Measurements from ENCODE around the gene RPAIN.

RPAIN gene

GRCh38 chr17:5419356-5419958, 525 bp upstream of the RPAIN start, which contains the start of gene NUP88:
Gene NUP88, minus strand, starts transcription at chr17:5419662. Its CDS starts 12 bp downstream, at chr17:5419650.
- Histone ChIP-seq H3K27me3 (replicated peaks; ENCODE audit: control insufficient read depth, insufficient read depth, low read length) (no peaks in the 10 kb centered on the region), H3K4me3 (replicated peaks; ENCODE audit: low read depth, low read length) (peak within 1 kb of the TSS; percentile 83), H3K36me3 (ENCODE audit: control insufficient read depth, insufficient read depth, low read length) (peaks cover 10% of the 10 kb centered on the region)
- TF ChIP-seq CTCF (IDR thresholded peaks at IDR 0.05; ENCODE audit: insufficient read depth, low read length, poor library complexity, severe bottlenecking), result no peak
- peak; percentile 97 for DNase-seq (ENCODE audit: extremely low read depth, insufficient read length)

- Histone ChIP-seq H3K36me3 (ENCODE audit: control insufficient read depth, insufficient read depth, low read length) (peaks cover 18% of the 10 kb centered on the region), H3K4me3 (replicated peaks; ENCODE audit: low read depth, low read length) (no peak overlapping the region), H3K27me3 (replicated peaks; ENCODE audit: control insufficient read depth, insufficient read depth, low read length) (no peaks in the 10 kb centered on the region)
- no peak for DNase-seq (ENCODE audit: extremely low read depth, insufficient read length)
- TF ChIP-seq CTCF (IDR thresholded peaks at IDR 0.05; ENCODE audit: insufficient read depth, low read length, poor library complexity, severe bottlenecking), result no peak
Observed at GRCh38 chr17:5422505-5422904, 2.5 kb downstream of the RPAIN start.

- no peak for TF ChIP-seq CTCF (IDR thresholded peaks at IDR 0.05; ENCODE audit: insufficient read depth, low read length, poor library complexity, severe bottlenecking)
- no peak for DNase-seq (ENCODE audit: extremely low read depth, insufficient read length)
- Histone ChIP-seq H3K36me3 (ENCODE audit: control insufficient read depth, insufficient read depth, low read length) (peaks cover 26% of the 10 kb centered on the region), H3K4me3 (replicated peaks; ENCODE audit: low read depth, low read length) (no peak overlapping the region), H3K27me3 (replicated peaks; ENCODE audit: control insufficient read depth, insufficient read depth, low read length) (no peaks in the 10 kb centered on the region)
Observed at GRCh38 chr17:5424909-5425308, 4.9 kb downstream of the RPAIN start.

GRCh38 chr17:5425826-5426225, 5.8 kb downstream of the RPAIN start:
- Histone ChIP-seq H3K27me3 (replicated peaks; ENCODE audit: control insufficient read depth, insufficient read depth, low read length) (no peaks in the 10 kb centered on the region), H3K4me3 (replicated peaks; ENCODE audit: low read depth, low read length) (no peak overlapping the region), H3K36me3 (ENCODE audit: control insufficient read depth, insufficient read depth, low read length) (peaks cover 31% of the 10 kb centered on the region)
- TF ChIP-seq CTCF (IDR thresholded peaks at IDR 0.05; ENCODE audit: insufficient read depth, low read length, poor library complexity, severe bottlenecking), result no peak
- DNase-seq (ENCODE audit: extremely low read depth, insufficient read length), result no peak

GRCh38 chr17:5429191-5429887, 9.4 kb downstream of the RPAIN start:
- no peak for DNase-seq (ENCODE audit: extremely low read depth, insufficient read length)
- peaks cover 45% of the 10 kb centered on the region for H3K36me3 ChIP-seq (ENCODE audit: control insufficient read depth, insufficient read depth, low read length)
- TF ChIP-seq CTCF (IDR thresholded peaks at IDR 0.05; ENCODE audit: insufficient read depth, low read length, poor library complexity, severe bottlenecking), result no peak

More at GRCh38 chr17:5429191-5429887, 9.4 kb downstream of the RPAIN start:
- Histone ChIP-seq H3K27me3 (replicated peaks; ENCODE audit: control insufficient read depth, insufficient read depth, low read length) (no peaks in the 10 kb centered on the region), H3K4me3 (replicated peaks; ENCODE audit: low read depth, low read length) (no peak overlapping the region)

Data from GM06990 (cell line).